LNCaP clone FGC (cell line): Measurements from ENCODE around the gene PPBP.

ENCODE experiments used
- DNase-seq: peaks from one replicate; pipeline ENCODE4 v3.0.0-alpha.2; 2011; ENCODE audit warnings: low read depth
- H3K4me3 ChIP-seq: 2 replicates; pipeline ENCODE4 v1.5.1; 2011; ENCODE audit warnings: mild to moderate bottlenecking, low read depth, low read length, control low read depth
- TF ChIP-seq, protein P1 (sequence below): IDR thresholded peaks from 2 replicates; pipeline ENCODE4 v1.5.1; 2012; ENCODE audit warnings: mild to moderate bottlenecking; ENCODE audit not compliant: control insufficient read depth, insufficient read depth; ENCODE audit errors: extremely low read depth

PPBP gene

GRCh38 chr4:73988061-73988460 lies at the start of gene PPBP:
TSS of gene PPBP (minus strand) at chr4:73988190. CDS start at chr4:73988103, 87 bp downstream.
- no peak within 1 kb of the TSS for H3K4me3 ChIP-seq
- DNase-seq = no peak
- TF ChIP-seq, protein P1, sequence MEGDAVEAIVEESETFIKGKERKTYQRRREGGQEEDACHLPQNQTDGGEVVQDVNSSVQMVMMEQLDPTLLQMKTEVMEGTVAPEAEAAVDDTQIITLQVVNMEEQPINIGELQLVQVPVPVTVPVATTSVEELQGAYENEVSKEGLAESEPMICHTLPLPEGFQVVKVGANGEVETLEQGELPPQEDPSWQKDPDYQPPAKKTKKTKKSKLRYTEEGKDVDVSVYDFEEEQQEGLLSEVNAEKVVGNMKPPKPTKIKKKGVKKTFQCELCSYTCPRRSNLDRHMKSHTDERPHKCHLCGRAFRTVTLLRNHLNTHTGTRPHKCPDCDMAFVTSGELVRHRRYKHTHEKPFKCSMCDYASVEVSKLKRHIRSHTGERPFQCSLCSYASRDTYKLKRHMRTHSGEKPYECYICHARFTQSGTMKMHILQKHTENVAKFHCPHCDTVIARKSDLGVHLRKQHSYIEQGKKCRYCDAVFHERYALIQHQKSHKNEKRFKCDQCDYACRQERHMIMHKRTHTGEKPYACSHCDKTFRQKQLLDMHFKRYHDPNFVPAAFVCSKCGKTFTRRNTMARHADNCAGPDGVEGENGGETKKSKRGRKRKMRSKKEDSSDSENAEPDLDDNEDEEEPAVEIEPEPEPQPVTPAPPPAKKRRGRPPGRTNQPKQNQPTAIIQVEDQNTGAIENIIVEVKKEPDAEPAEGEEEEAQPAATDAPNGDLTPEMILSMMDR = no peak

GRCh38 chr4:74037076-74037955 lies 49.3 kb upstream of the PPBP start:
- no peak for DNase-seq
- no peak overlapping the region for H3K4me3 ChIP-seq
- TF ChIP-seq, protein P1 = no peak

- TF ChIP-seq, protein P1 = no peak
- no peak overlapping the region for H3K4me3 ChIP-seq
- DNase-seq = no peak
These were observed 45.7 kb upstream of the PPBP start for GRCh38 chr4:74033739-74034138.

GRCh38 chr4:74032064-74032463 lies 44.1 kb upstream of the PPBP start:
- no peak overlapping the region for H3K4me3 ChIP-seq
- DNase-seq = no peak
- TF ChIP-seq, protein P1 = no peak

DNA sequence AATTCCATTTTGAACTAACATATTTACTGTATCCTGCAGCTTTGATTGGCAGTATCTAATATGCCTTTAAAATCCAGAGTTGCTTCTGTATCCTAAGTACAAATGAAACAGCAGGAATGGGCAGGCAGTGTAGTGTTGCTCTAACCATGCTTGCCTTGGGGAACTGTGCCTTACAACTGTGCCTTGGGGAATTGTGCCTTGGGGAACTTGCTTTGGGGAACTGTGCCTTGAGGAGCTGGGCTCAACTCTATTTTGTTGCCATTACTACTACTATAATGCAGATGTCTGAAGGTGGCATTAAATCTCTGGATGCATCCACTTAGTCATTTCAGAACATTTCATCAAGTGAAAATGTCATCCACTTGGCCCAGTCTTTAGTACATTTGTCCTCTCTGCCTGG lies 43.6 kb upstream of the PPBP start:
- DNase-seq = no peak
- TF ChIP-seq, protein P1 = no peak
- no peak overlapping the region for H3K4me3 ChIP-seq

DNA sequence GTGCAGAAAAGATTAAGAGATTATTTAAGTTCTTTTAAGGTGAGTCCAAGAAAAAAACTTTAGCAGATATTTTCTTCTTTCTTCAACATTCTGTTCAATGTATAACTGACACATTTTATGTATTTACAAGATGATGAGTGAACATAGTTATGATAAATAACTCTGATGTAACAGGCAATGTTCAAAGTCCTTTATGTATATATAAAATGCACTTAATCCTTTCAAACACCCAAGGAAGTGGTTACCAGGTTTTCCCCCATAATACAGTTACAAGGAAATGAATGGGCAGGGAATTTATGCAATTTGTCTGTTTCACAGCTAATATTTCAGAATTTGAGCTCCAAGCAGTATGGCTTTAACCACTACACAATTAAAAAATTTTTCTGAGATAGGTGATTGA lies 42.3 kb upstream of the PPBP start:
- no peak for DNase-seq
- no peak overlapping the region for H3K4me3 ChIP-seq
- TF ChIP-seq, protein P1 = no peak
